ENCODE data around the gene CD58.
"Not testable (repeated sequence)": the region's sequence is repeated elsewhere in the genome, so short reads cannot be mapped to it uniquely, and the experiment has no call there.

Gene CD58

GRCh38 chr1:116570358-116571214, at the start of gene CD58:
Gene CD58 (minus strand): TSS chr1:116571026. CDS start chr1:116570972, 54 bp downstream.
- DNase-seq: peak; percentile 75

DNA sequence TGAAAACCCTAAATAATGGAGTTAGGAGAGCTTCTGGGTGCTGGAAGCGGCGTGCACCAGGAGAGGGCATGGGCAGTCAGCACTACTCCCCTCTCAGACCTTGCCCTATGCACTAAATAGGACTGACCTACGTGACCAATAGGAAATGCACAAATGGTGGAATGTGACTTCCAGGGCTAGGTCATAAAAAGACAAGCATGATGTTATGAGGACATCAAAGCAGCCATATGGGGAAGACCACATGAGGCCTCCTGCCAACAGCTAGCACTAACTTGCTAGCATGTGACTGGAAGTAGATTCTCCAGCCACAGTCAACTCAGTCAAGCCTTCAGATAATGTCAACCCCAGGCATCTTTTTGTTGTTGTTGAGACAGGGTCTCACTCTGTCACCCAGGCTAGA, 49.6 kb upstream of the CD58 start:
- DNase-seq: not testable (repeated sequence)

GRCh38 chr1:116619106-116619505, 48.3 kb upstream of the CD58 start:
- DNase-seq: not testable (repeated sequence)

- DNase-seq: not testable (repeated sequence)
Measured at GRCh38 chr1:116617808-116618207, 47.0 kb upstream of the CD58 start.

DNA sequence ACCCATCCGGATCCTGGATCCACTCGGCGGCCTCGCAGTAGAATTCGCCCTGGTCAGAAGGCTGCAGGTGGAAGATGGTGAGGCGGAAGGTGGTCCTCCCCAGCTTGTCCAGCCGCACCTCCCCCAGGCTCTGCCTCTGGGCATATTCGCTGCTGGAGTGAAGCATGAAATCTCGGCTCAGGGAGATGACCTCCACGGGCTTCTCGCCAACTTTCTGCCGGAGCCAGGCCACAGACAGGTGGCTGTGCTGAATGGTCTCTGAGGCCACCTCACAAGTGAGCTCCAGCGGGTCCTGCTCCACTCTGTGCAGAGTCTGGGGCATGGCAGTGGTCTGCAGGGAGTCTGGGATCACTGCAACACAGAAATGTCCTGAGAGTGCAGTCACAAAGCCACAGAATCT, 43.0 kb upstream of the CD58 start:
- not testable (repeated sequence) for DNase-seq

DNA sequence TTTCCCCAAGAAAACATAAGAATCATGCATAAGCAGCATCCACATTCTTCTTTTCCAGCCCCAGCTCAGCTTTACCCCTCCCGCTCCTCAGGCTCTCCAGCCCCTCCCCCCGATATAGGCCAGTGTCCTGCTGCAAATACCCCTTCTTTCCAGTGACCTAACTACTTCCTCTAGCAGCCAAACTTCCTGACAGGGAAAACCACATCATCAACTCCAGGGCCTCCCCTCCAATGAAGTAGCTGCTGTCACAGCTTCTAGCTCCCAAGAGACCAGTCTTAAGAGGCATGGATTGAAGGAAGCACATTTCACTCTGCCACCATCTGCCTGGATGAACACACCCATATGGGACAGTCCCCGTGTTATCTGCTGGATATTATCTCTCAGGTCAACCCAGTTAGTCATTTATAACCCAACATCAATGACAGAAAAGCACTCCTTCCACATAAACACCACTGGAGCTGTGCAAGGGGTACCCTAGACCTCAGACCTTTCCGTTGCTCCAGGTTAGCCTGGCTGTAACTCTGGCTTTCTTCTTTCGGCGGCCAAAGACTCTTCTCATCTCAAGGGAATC, 39.1 kb upstream of the CD58 start:
- not testable (repeated sequence) for DNase-seq

- DNase-seq: not testable (repeated sequence)
Measured at GRCh38 chr1:116608841-116609240, 38.0 kb upstream of the CD58 start.

GRCh38 chr1:116608151-116608550, 37.3 kb upstream of the CD58 start:
- DNase-seq: not testable (repeated sequence)

- DNase-seq: not testable (repeated sequence)
Measured at GRCh38 chr1:116607463-116607862, 36.6 kb upstream of the CD58 start.

DNA sequence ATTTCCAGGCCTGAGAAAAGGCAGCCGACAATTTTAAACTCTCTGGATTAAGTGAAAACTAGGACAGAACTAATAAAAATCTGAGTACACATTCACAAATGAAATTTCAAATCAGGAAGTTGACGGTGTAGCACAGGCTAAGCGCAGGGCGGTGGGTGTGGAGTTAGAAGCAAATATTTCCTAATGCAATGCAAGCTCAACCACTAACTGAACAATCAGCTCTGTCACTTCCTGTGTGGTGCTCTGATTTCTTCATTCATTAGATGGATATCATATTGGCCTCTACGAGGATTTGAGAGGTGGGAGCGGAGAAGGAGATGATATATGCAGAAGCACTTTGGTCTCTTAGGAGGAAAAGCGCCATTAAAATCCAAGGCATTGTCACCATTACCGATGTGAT, 35.2 kb upstream of the CD58 start:
- peak; percentile 9 for DNase-seq

DNA sequence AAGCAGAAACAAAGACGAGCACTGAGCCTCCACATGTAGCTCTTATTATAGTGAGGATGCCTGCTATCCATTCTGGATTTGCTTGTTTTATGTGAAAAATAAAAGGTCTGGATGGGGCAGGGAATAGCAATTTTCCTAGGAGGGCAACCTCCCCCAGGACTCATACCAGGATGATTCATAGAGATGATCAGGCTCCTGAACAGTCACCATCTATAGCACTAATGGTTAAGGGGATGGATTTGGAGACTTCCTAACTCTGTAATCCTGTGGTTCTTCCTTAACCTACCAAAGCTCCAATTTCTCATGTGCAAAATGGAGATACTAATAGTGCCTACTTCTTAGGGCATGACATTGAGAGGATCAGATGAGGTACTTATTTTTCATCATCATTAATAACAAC, 34.5 kb upstream of the CD58 start:
- no peak for DNase-seq

- DNase-seq: not testable (repeated sequence)
Measured at GRCh38 chr1:116604408-116604807, 33.6 kb upstream of the CD58 start.

DNA sequence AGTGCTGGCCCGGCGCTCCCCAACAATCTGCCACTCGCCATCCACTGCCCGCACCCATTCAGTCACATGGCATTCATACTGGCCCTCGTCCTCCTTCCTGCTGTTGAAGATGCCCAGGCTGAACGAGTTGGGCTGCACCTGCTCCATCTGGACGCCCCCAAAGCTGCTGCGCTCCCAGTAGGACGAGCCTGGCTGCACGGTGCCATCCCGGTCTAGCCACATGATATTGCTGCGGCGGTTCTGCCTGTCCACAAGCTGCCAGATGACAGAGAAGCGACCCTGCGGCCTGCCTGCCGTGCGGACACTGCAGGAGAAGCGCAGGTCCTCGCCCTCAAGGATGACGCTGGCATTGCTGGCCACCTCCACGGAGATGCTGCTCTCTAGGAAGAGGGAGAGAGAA, 32.8 kb upstream of the CD58 start:
- DNase-seq: not testable (repeated sequence)

DNA sequence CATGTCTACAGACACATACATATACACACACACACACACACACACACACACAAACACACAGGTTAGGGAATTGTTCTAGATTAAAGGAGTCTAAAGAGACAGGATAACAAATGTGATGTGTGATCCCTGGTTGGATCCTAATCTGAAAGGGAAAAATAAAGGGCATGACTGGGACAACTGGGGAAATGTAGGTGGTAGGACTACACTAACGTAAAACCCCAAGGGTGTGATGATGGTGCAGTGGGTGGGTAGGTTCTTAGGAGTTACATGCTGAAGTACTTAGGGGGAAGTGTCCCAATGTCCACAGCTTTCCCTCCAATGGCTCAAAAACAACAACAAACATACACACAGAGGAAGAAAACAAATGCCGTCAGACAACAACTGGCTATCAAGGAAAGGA, 28.5 kb upstream of the CD58 start:
- not testable (repeated sequence) for DNase-seq

DNA sequence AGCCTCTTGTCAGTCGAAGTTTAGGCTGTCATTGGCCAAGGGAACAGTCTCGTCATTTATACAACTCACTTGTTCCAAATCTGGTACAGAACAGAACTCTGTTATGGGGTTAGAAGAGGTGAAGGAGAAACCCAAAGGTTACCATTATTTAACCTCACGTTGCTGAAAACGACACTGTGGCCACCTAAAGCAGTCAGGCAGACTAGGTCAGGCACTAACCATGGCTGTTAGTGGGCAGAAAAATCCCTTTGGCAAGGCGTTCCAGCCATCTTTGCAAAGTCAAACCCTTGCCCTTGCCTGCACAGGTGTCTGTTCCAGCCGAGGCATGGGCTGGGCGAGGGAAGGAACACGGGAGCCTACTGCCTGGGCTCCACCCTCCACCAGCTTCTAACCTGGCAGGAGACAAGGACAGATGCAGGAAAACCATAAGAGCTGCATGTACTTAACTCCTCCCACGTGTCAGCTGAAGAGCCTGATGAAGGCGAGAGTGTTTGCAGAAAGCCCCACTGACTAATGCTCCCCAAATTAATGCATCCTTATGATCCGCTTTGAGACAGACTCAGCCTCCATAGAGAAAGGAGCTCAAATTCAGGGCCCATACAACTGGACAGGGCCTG, 27.7 kb upstream of the CD58 start:
- DNase-seq: not testable (repeated sequence)

- not testable (repeated sequence) for DNase-seq
Measured at GRCh38 chr1:116597388-116597787, 26.6 kb upstream of the CD58 start.

DNA sequence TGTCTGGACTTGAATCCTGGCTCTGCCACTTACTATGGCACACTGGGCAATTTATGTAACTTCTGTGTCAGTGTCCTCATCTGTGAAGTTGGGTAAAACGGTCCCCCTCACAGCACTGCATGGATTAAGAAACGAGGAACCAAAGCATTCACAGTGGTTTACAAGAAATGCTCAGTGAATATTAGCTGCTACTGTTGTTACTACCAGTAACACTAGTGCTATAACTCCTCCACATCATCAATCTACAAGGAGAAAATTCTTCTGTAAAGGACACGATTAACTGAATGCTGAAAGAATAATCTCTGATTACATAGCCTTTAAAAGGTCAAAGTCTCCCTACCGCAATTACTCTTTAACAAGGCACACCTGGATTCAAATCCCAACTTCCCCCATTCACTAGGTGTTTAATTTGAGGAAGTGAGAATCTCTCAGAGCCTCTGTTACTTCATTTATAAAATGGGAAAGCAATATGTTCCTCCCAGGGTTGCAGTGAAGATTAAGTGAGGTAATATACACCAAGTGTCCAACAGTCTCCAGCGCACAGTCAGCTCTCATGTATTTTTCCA, 26.0 kb upstream of the CD58 start:
- not testable (repeated sequence) for DNase-seq

- peak; percentile 19 for DNase-seq
Measured at GRCh38 chr1:116595946-116596741, 25.3 kb upstream of the CD58 start.

DNA sequence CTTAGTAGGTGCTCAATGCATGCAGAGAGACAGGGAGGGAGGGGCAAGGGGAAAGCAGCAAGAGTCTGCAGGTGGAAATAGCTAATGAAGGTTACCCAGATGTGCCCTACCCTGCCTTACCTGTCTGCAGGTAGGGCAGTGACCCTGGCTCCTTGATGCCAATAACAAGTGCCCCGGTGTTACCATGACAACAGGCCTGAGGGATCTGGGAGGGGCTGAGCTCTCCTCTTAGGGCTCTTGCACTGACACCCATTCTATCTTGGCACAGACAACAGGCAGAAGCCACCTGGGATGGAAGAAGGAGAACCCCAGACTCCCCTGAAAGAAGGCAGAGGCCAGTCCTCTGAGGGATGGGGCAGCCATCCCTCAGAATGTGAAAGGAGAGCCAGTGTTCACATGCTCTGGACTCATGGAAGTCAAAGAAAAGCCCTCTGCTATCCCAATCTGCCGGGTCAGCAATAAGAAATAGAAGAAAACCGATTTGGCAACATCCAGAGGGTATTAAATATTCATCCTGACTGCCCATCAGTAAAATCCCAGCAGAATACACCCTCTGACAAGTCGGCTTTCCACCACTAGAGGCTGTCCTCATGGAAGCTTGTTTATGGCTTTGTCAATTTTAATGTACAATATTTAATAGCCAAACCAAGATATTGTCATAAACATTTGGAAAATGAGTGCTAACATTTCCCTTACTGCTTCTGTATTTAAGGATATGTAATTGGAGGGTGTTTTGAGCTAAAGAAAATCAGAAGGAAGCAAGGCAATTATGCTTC, 24.4 kb upstream of the CD58 start:
- not testable (repeated sequence) for DNase-seq

GRCh38 chr1:116593977-116594376, 23.2 kb upstream of the CD58 start:
- DNase-seq: not testable (repeated sequence)

DNA sequence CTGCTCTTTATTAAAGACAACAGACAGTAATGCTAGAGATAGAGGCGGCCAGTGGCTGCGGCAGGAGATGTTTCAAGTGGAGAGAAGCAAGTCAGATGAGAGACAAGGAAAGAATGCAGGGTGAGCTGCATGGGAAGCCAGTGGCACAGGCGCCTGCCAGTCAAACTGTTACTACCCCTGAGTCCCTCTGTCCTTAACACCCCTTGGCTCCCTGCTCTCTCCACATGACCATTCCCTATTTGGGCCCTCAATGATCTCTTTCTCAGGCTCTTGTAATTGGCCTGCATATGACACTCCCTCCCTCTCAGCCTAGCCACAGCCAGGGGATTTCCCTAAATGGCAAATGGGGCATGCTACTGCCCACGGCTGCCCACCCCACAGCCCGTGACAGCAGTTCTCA, 22.6 kb upstream of the CD58 start:
- not testable (repeated sequence) for DNase-seq
